ENCODE measurements around the gene KCND2. TPM values are rescaled to one million over a fixed set of nuclear protein-coding genes. Genes with fewer than 3 reads are reported as not detected.

KCND2 gene
- total and polyA plus RNA-seq, 2 of the 4 experiments (the other 2 are of a cell fraction) = under 0.01 TPM; not detected in 1

- no peaks in the 10 kb centered on the region for H3K27me3 ChIP-seq (ENCODE audit: control insufficient read depth, insufficient read depth, low read length)
- no peaks in the 10 kb centered on the region for H3K36me3 ChIP-seq (ENCODE audit: control insufficient read depth, insufficient read depth, low read length)
- DNase-seq (no peak), ATAC-seq (ENCODE audit: low read depth) (peak; percentile 21; the same call in 1 of the 2 replicates)
- CTCF ChIA-PET = no interaction called here
- no peak for TF ChIP-seq SMC3 (IDR thresholded peaks at IDR 0.05; ENCODE audit: low read depth, low read length)
- TF ChIP-seq NFE2L2 (IDR thresholded peaks at IDR 0.05; ENCODE audit: low read depth, low read length) = no peak
- TF ChIP-seq MAZ (IDR thresholded peaks at IDR 0.05; ENCODE audit: borderline replicate concordance, low read depth, low read length) = no peak
- no peak for TF ChIP-seq BHLHE40 (IDR thresholded peaks at IDR 0.05; ENCODE audit: low read depth, low read length)
- TF ChIP-seq MXI1 (IDR thresholded peaks at IDR 0.05; ENCODE audit: borderline replicate concordance, low read depth, low read length) = no peak
- TF ChIP-seq, protein P1, sequence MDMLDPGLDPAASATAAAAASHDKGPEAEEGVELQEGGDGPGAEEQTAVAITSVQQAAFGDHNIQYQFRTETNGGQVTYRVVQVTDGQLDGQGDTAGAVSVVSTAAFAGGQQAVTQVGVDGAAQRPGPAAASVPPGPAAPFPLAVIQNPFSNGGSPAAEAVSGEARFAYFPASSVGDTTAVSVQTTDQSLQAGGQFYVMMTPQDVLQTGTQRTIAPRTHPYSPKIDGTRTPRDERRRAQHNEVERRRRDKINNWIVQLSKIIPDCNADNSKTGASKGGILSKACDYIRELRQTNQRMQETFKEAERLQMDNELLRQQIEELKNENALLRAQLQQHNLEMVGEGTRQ (IDR thresholded peaks at IDR 0.05; ENCODE audit: low read depth, low read length) = no peak
- no peak for TF ChIP-seq CEBPB (IDR thresholded peaks at IDR 0.05; ENCODE audit: low read depth, low read length)
- TF ChIP-seq CHD1 (IDR thresholded peaks at IDR 0.05; ENCODE audit: low read depth, low read length) = no peak
- TF ChIP-seq FOS (IDR thresholded peaks at IDR 0.05; ENCODE audit: low read depth, low read length) = no peak
- no peak for TF ChIP-seq RCOR1 (IDR thresholded peaks at IDR 0.05; ENCODE audit: insufficient replicate concordance, low read length)
- no peak for TF ChIP-seq RFX5 (IDR thresholded peaks at IDR 0.05; ENCODE audit: low read depth, low read length)
- TF ChIP-seq, protein P2, sequence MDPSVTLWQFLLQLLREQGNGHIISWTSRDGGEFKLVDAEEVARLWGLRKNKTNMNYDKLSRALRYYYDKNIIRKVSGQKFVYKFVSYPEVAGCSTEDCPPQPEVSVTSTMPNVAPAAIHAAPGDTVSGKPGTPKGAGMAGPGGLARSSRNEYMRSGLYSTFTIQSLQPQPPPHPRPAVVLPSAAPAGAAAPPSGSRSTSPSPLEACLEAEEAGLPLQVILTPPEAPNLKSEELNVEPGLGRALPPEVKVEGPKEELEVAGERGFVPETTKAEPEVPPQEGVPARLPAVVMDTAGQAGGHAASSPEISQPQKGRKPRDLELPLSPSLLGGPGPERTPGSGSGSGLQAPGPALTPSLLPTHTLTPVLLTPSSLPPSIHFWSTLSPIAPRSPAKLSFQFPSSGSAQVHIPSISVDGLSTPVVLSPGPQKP (IDR thresholded peaks at IDR 0.05; ENCODE audit: borderline replicate concordance, low read depth, low read length) = no peak
- no peaks in the 10 kb centered on the region for H4K20me1 ChIP-seq (ENCODE audit: insufficient read depth, low read length)
- no TSS peak for BruUV-seq (replicated peaks)
- no peak overlapping the region for H2AK9ac ChIP-seq (replicated peaks; ENCODE audit: low read depth, low read length, poor library complexity)
- H3K23ac ChIP-seq (ENCODE audit: low read depth, low read length) = no peak overlapping the region
- H3K79me1 ChIP-seq (ENCODE audit: low read depth in 1 of 2, low read length in 2 of 2) = no peaks in the 10 kb centered on the region
- POLR2A ChIA-PET (ENCODE audit: unreplicated experiment) = no interaction called here
- H3K4me2 ChIP-seq (ENCODE audit: low read depth, low read length) = no peak overlapping the region
- no peaks in the 10 kb centered on the region for H3K9me1 ChIP-seq (ENCODE audit: insufficient read depth, low read length)
- dilution Hi-C loops (cut with HindIII; ENCODE audit: low sequenced_read_pairs, unreplicated experiment) (no loop called here), intact Hi-C loops (cut with micrococcal nuclease) (no loop called here), in situ Hi-C loops (cut with MboI; ENCODE audit: low sequenced_read_pairs) (no loop called here)
- H4K5ac ChIP-seq (ENCODE audit: low read depth, low read length) = no peak overlapping the region
- 82% methylated on average over 1 of the region's 2 CpGs; no CpG with 5 or more reads in 1 of the 2 experiments for WGBS, 2 experiments (ENCODE audit: extremely low coverage in 2 of 2, insufficient read length in 1 of 2)
- H3K18ac ChIP-seq (ENCODE audit: low read depth, low read length) = no peak overlapping the region
- no peak overlapping the region for H2AK5ac ChIP-seq (ENCODE audit: low read depth, low read length)
- no peak overlapping the region for H3K9ac ChIP-seq (ENCODE audit: low read depth, low read length)
- H3K14ac ChIP-seq (replicated peaks; ENCODE audit: low read depth, low read length) = no peak overlapping the region
- no peak overlapping the region for H2AFZ ChIP-seq (replicated peaks; ENCODE audit: low read length, poor library complexity)
- no peak overlapping the region for H2BK120ac ChIP-seq (ENCODE audit: low read depth, low read length)
- H2BK5ac ChIP-seq (ENCODE audit: low read depth, low read length, poor library complexity, severe bottlenecking) = no peak overlapping the region
- no peak overlapping the region for H3K56ac ChIP-seq (ENCODE audit: extremely low read depth, insufficient read depth, low read length)
- no peaks in the 10 kb centered on the region for H3K9me3 ChIP-seq (ENCODE audit: control insufficient read depth, insufficient read depth, low read length)
- no peak overlapping the region for H3K4me3 ChIP-seq (ENCODE audit: insufficient read depth, low read depth, low read length)
- H4K91ac ChIP-seq (ENCODE audit: insufficient read depth, low read depth, low read length) = no peak overlapping the region
- H4K8ac ChIP-seq (ENCODE audit: low read depth in 2 of 2, low read length in 2 of 2) = no peak overlapping the region
- H3K4ac ChIP-seq (ENCODE audit: low read depth, low read length) = no peak overlapping the region
- no peak overlapping the region for H3K27ac ChIP-seq (ENCODE audit: insufficient read depth, low read length)
- H2BK15ac ChIP-seq (ENCODE audit: low read depth, low read length) = no peak overlapping the region
- no peaks in the 10 kb centered on the region for H3K4me1 ChIP-seq (ENCODE audit: control insufficient read depth, insufficient read depth, low read length)
- H2BK20ac ChIP-seq (ENCODE audit: low read depth, low read length) = no peak overlapping the region
Measured at GRCh38 chr7:120691915-120692314, 418.9 kb downstream of the KCND2 start.
